ENCODE data around the gene ENTR1. TPM values are rescaled to one million over a fixed set of nuclear protein-coding genes. Genes with fewer than 3 reads are reported as not detected.
A peak's percentile ranks its signal among the peaks of the same experiment; 100 is the strongest.

ENTR1 gene
- total and polyA plus RNA-seq, 3 experiments from 2014 or later = 13.1 to 55.5 (median 52.2) TPM

GRCh38 chr9:136421791-136422190 is 11.4 kb upstream of the ENTR1 start:
- Mint-ChIP-seq H3K36me3 (peaks cover 0 to 77% (median 12%) of the 10 kb centered on the region in 3 donors), H3K9me3 (no peaks in the 10 kb centered on the region), H3K4me1 (no peaks in the 10 kb centered on the region), H3K27me3 (no peaks in the 10 kb centered on the region), H3K27ac (no peak overlapping the region), H3K4me3 (no peak overlapping the region)
- H3K4me3 ChIP-seq (ENCODE audit: low read length) = no peak overlapping the region
- ChIA-PET POLR2A (no interaction called here), CTCF (no interaction called here)
- H3K36me3 ChIP-seq (ENCODE audit: insufficient read depth, low read length) = peaks cover 31% of the 10 kb centered on the region
- no peaks in the 10 kb centered on the region for H3K4me1 ChIP-seq (ENCODE audit: insufficient read depth, low read length)
- no peaks in the 10 kb centered on the region for H3K27me3 ChIP-seq (ENCODE audit: insufficient read depth, low read length, poor library complexity, severe bottlenecking)
- H3K9me3 ChIP-seq (ENCODE audit: low read length) = no peaks in the 10 kb centered on the region
- no peak overlapping the region for H3K27ac ChIP-seq (ENCODE audit: low read depth, low read length)
- no peak for DNase-seq

DNA sequence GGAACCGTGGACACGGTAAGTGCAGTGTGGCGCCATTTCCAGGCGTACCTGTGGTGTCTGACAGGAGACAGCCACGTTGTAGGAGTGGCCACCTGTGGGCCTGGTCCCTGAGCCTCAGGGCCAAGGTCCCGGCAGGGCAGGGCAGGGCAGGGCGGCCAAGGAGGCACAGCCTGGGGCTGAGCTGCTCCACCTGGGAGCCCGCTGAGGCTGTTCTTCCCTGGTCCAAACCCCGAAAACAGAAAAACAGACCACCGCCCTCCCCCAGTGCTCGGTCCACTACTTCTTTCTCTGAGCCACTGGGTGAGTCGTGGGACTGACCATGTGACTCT is 8.6 kb upstream of the ENTR1 start:
- H3K9me3 Mint-ChIP-seq = no peaks in the 10 kb centered on the region
- no peaks in the 10 kb centered on the region for H3K27me3 ChIP-seq (ENCODE audit: insufficient read depth, low read length, poor library complexity, severe bottlenecking)
- ChIA-PET POLR2A (no interaction called here), CTCF (no interaction called here)
- no peaks in the 10 kb centered on the region for H3K4me1 ChIP-seq (ENCODE audit: insufficient read depth, low read length)
- H3K9me3 ChIP-seq (ENCODE audit: low read length) = no peaks in the 10 kb centered on the region
- peaks cover 0 to 86% (median 12%) of the 10 kb centered on the region in 3 donors for H3K36me3 Mint-ChIP-seq
- no peak overlapping the region for H3K27ac ChIP-seq (ENCODE audit: low read depth, low read length)
- no peak overlapping the region for H3K4me3 ChIP-seq (ENCODE audit: low read length)
- DNase-seq = no peak
- H3K4me1 Mint-ChIP-seq = no peaks in the 10 kb centered on the region
- H3K36me3 ChIP-seq (ENCODE audit: insufficient read depth, low read length) = peaks cover 53% of the 10 kb centered on the region
- H3K4me3 Mint-ChIP-seq = no peak overlapping the region
- no peaks in the 10 kb centered on the region for H3K27me3 Mint-ChIP-seq
- H3K27ac Mint-ChIP-seq = peak overlapping the region in 1 of 8 donors; percentile 69

DNA sequence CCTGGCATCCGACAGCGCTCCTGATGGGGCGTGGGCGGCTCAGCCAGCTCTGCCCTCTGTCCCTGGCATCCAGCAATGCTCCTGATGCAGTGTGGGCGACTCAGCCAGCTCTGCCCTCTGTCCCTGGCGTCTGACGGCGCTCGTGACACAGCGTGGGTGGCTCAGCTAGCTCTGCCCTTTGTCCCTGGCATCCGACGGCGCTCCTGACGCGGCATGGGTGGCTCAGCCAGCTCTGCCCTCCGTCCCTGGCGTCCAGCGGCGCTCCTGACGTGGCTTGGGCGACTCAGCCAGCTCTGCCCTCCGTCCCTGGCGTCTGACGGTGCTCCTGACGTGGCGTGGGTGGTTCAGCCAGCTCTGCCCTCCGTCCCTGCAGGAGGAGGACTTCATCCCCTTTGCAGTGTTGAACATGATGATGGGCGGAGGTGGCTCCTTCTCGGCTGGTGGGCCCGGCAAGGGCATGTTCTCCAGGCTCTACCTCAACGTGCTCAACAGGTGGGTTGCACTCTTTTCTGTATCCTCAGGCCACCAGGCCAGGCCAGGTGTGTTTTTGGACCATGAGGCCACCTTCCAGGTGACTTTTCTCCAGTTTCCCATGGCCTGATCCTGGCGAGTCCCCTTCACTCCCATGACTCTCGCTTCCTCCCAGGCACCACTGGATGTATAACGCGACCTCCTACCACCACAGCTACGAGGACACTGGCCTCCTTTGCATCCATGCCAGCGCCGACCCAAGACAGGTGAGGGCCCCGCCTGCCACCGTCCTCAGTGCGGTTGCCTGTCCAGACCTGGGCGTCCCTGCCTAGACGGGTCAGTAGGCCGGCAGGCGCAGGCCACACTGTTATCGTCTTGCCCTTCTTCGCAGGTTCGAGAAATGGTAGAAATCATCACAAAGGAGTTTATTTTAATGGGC is 8.0 kb upstream of the ENTR1 start:
- H3K27me3 ChIP-seq (ENCODE audit: insufficient read depth, low read length, poor library complexity, severe bottlenecking) = no peaks in the 10 kb centered on the region
- ChIA-PET CTCF (no interaction called here), POLR2A (no interaction called here)
- H3K27ac ChIP-seq (ENCODE audit: low read depth, low read length) = no peak overlapping the region
- no peaks in the 10 kb centered on the region for H3K4me1 ChIP-seq (ENCODE audit: insufficient read depth, low read length)
- H3K9me3 ChIP-seq (ENCODE audit: low read length) = no peaks in the 10 kb centered on the region
- Mint-ChIP-seq H3K9me3 (no peaks in the 10 kb centered on the region), H3K4me3 (peak overlapping the region in 1 of 7 donors; percentile 37), H3K36me3 (peaks cover 0 to 86% (median 14%) of the 10 kb centered on the region in 3 donors), H3K27me3 (no peaks in the 10 kb centered on the region), H3K4me1 (no peaks in the 10 kb centered on the region), H3K27ac (no peak overlapping the region)
- DNase-seq = no peak
- peaks cover 59% of the 10 kb centered on the region for H3K36me3 ChIP-seq (ENCODE audit: insufficient read depth, low read length)
- no peak overlapping the region for H3K4me3 ChIP-seq (ENCODE audit: low read length)

DNA sequence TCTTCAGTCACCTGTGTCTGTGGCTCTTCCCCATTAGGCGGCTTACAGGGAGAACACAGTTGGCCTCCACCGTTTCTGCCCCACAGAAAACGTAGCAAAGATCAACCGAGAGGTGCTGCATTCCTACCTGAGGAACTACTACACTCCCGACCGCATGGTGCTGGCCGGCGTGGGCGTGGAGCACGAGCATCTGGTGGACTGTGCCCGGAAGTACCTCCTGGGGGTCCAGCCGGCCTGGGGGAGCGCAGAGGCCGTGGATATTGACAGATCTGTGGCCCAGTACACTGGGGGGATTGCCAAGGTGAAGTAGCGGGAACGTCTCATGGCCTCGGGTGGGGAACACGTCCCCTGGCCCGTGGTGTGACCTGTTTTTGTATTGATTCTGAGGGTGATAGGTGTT is 6.5 kb upstream of the ENTR1 start:
- Histone ChIP-seq H3K4me3 (ENCODE audit: low read length) (no peak overlapping the region), H3K4me1 (ENCODE audit: insufficient read depth, low read length) (peaks cover 2% of the 10 kb centered on the region), H3K9me3 (ENCODE audit: low read length) (no peaks in the 10 kb centered on the region), H3K36me3 (ENCODE audit: insufficient read depth, low read length) (peaks cover 59% of the 10 kb centered on the region), H3K27me3 (ENCODE audit: insufficient read depth, low read length, poor library complexity, severe bottlenecking) (no peaks in the 10 kb centered on the region), H3K27ac (ENCODE audit: low read depth, low read length) (no peak overlapping the region)
- Mint-ChIP-seq H3K4me1 (peaks cover 2 to 7% (median 5%) of the 10 kb centered on the region in 3 donors), H3K36me3 (peaks cover 0 to 84% (median 16%) of the 10 kb centered on the region in 3 donors), H3K4me3 (no peak overlapping the region), H3K27me3 (no peaks in the 10 kb centered on the region), H3K9me3 (no peaks in the 10 kb centered on the region), H3K27ac (peak overlapping the region in 2 of 8 donors; percentile 8 to 26)
- no peak for DNase-seq
- ChIA-PET POLR2A (no interaction called here), CTCF (no interaction called here)

DNA sequence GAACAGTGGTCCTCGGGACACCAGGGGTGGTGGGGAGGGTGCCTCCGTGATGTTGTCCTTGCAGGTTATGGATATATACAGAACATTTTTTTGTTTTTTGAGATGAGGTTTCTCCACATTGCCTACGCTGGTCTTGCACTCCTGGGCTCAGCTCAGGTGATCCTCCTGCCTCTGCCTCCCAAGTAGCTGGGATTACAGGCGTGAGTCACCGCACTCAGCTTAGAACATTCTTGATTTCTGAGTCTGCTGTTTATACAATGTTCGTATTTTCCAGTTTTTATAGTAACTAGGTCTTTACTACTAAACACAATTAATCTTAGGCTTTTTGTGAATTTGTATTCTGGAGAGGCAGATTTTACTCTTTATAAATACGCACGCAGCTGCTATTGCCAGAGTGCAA is 6.0 kb upstream of the ENTR1 start:
- Histone ChIP-seq H3K9me3 (ENCODE audit: low read length) (no peaks in the 10 kb centered on the region), H3K27ac (ENCODE audit: low read depth, low read length) (no peak overlapping the region), H3K4me3 (ENCODE audit: low read length) (no peak overlapping the region), H3K4me1 (ENCODE audit: insufficient read depth, low read length) (peaks cover 7% of the 10 kb centered on the region), H3K36me3 (ENCODE audit: insufficient read depth, low read length) (peaks cover 59% of the 10 kb centered on the region), H3K27me3 (ENCODE audit: insufficient read depth, low read length, poor library complexity, severe bottlenecking) (no peaks in the 10 kb centered on the region)
- peaks cover 0 to 85% (median 16%) of the 10 kb centered on the region in 3 donors for H3K36me3 Mint-ChIP-seq
- peaks cover 5 to 12% (median 10%) of the 10 kb centered on the region in 3 donors for H3K4me1 Mint-ChIP-seq
- ChIA-PET CTCF (no interaction called here), POLR2A (no interaction called here)
- DNase-seq = no peak
- no peaks in the 10 kb centered on the region for H3K9me3 Mint-ChIP-seq
- H3K27ac Mint-ChIP-seq = peak overlapping the region in 1 of 8 donors; percentile 15
- H3K27me3 Mint-ChIP-seq = no peaks in the 10 kb centered on the region
- no peak overlapping the region for H3K4me3 Mint-ChIP-seq

- no peaks in the 10 kb centered on the region for H3K27me3 Mint-ChIP-seq
- POLR2A ChIA-PET = no interaction called here
- Histone ChIP-seq H3K4me1 (ENCODE audit: insufficient read depth, low read length) (peaks cover 26% of the 10 kb centered on the region), H3K27ac (ENCODE audit: low read depth, low read length) (no peak overlapping the region), H3K4me3 (ENCODE audit: low read length) (no peak overlapping the region), H3K36me3 (ENCODE audit: insufficient read depth, low read length) (peaks cover 34% of the 10 kb centered on the region), H3K27me3 (ENCODE audit: insufficient read depth, low read length, poor library complexity, severe bottlenecking) (no peaks in the 10 kb centered on the region), H3K9me3 (ENCODE audit: low read length) (no peaks in the 10 kb centered on the region)
- no peaks in the 10 kb centered on the region for H3K9me3 Mint-ChIP-seq
- H3K4me1 Mint-ChIP-seq = peaks cover 23 to 38% (median 33%) of the 10 kb centered on the region in 3 donors
- peak overlapping the region in 1 of 7 donors; percentile 82 for H3K4me3 Mint-ChIP-seq
- DNase-seq = no peak
- CTCF ChIA-PET = interaction anchor here (0.8 to 1.9 kb wide), 4 partner anchors 12 to 49 kb away, joined by 3 to 5 read pairs (median 4); partner anchors contain the start of gene DNLZ
- H3K36me3 Mint-ChIP-seq = peaks cover 0 to 81% (median 10%) of the 10 kb centered on the region in 3 donors
- peak overlapping the region in 5 of 8 donors; percentile 21 to 79 (median 58) for H3K27ac Mint-ChIP-seq
These were observed 2.5 kb upstream of the ENTR1 start for GRCh38 chr9:136412962-136413361.

DNA sequence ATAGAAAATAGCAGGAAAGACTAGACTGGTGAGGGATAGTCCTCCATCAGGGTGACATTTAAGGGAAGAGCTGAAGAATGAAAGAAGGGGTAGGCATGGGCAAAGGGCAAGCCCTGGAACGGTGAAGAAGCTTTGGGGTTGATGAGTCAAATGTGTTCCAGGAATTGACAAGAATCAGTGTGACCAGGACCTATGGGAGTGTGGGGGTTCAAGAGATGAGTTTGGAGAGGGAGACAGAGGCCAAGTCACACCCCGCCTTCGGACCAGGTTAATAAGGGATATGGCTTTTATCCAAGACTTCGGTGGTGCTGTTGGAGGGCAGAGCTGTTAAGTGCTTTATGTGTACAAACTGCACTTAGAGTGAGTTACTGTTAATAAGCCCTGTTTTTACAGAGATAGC is 964 bp upstream of the ENTR1 start:
- Histone ChIP-seq H3K27ac (ENCODE audit: low read depth, low read length) (peak overlapping the region; percentile 93), H3K27me3 (ENCODE audit: insufficient read depth, low read length, poor library complexity, severe bottlenecking) (no peaks in the 10 kb centered on the region), H3K4me1 (ENCODE audit: insufficient read depth, low read length) (peaks cover 26% of the 10 kb centered on the region), H3K9me3 (ENCODE audit: low read length) (no peaks in the 10 kb centered on the region), H3K36me3 (ENCODE audit: insufficient read depth, low read length) (peaks cover 24% of the 10 kb centered on the region), H3K4me3 (ENCODE audit: low read length) (peak overlapping the region; percentile 93)
- H3K27ac Mint-ChIP-seq = peak overlapping the region; percentile 86 to 98 (median 93)
- H3K36me3 Mint-ChIP-seq = peaks cover 0 to 77% (median 5%) of the 10 kb centered on the region in 3 donors
- no peaks in the 10 kb centered on the region for H3K9me3 Mint-ChIP-seq
- H3K4me1 Mint-ChIP-seq = peaks cover 28 to 49% (median 38%) of the 10 kb centered on the region in 3 donors
- DNase-seq = no peak
- H3K27me3 Mint-ChIP-seq = no peaks in the 10 kb centered on the region
- H3K4me3 Mint-ChIP-seq = peak overlapping the region; percentile 86 to 98 (median 91)
- CTCF ChIA-PET = no interaction called here
- POLR2A ChIA-PET = no interaction called here
